GM23338 (cell line): ENCODE data around the gene CACNA1C. TPM values are rescaled to one million over a fixed set of nuclear protein-coding genes. Genes with fewer than 3 reads are reported as not detected.

Experiments used
- ATAC-seq: fragments of 200-7000 bp; cut with Tn5 transposase; 3 replicates; pipeline ENCODE4 v1.9.1; 2020
- DNase-seq: peaks from one replicate; pipeline ENCODE4 v3.0.0-alpha.2; 2015; ENCODE audit warnings: low spot score
- H2AFZ ChIP-seq: fragments of 200-600 bp; sonication (generic); 2 replicates; pipeline ENCODE4 v1.8.0; 2016; ENCODE audit warnings: antibody characterized with exemption, mild to moderate bottlenecking, moderate library complexity
- H3F3A ChIP-seq: fragments of 200-600 bp; sonication (generic); replicated peaks from 2 replicates; pipeline ENCODE4 v1.8.0; 2017; ENCODE audit warnings: antibody characterized with exemption, mixed run types, low read depth
- H3K27ac ChIP-seq: fragments of 200-600 bp; sonication (generic); 2 replicates; pipeline ENCODE4 v1.6.1; 2016; ENCODE audit warnings: low read depth
- H3K27me3 ChIP-seq: fragments of 200-600 bp; sonication (generic); 2 replicates; pipeline ENCODE4 v1.8.0; 2016; ENCODE audit warnings: mild to moderate bottlenecking, mixed run types, moderate library complexity; ENCODE audit not compliant: insufficient read depth
- H3K36me3 ChIP-seq: fragments of 200-600 bp; sonication (generic); 2 replicates; pipeline ENCODE4 v1.8.0; 2016; ENCODE audit warnings: mild to moderate bottlenecking; ENCODE audit not compliant: insufficient read depth
- H3K4me1 ChIP-seq: fragments of 200-600 bp; sonication (generic); 2 replicates; pipeline ENCODE4 v1.8.0; 2016; ENCODE audit warnings: mild to moderate bottlenecking, moderate library complexity; ENCODE audit not compliant: insufficient read depth
- H3K4me2 ChIP-seq: fragments of 200-600 bp; sonication (generic); 2 replicates; pipeline ENCODE4 v1.7.1; 2017; ENCODE audit warnings: mixed run types
- H3K4me3 ChIP-seq: fragments of 200-600 bp; sonication (generic); 2 replicates; pipeline ENCODE4 v1.6.1; 2016; ENCODE audit warnings: mixed run types
- H3K79me2 ChIP-seq: fragments of 200-600 bp; sonication (generic); replicated peaks from 2 replicates; pipeline ENCODE4 v1.8.0; 2017; ENCODE audit warnings: mild to moderate bottlenecking; ENCODE audit not compliant: insufficient read depth
- H3K9me2 ChIP-seq: fragments of 200-600 bp; sonication (generic); 2 replicates; pipeline ENCODE4 v1.8.0; 2017; ENCODE audit not compliant: insufficient read depth
- H4K20me1 ChIP-seq: fragments of 200-600 bp; sonication (generic); replicated peaks from 2 replicates; pipeline ENCODE4 v1.8.0; 2017; ENCODE audit warnings: mild to moderate bottlenecking; ENCODE audit not compliant: insufficient read depth
- H3K27ac Mint-ChIP-seq: 2 replicates; pipeline ENCODE4 v1.8.0; 2020; ENCODE audit warnings: inconsistent platforms, mild to moderate bottlenecking, moderate library complexity, mixed read lengths
- H3K27me3 Mint-ChIP-seq: 3 replicates; pipeline ENCODE4 v1.8.0; 2022; ENCODE audit warnings: low read depth, mild to moderate bottlenecking, moderate library complexity, mixed read lengths, inconsistent platforms; ENCODE audit not compliant: insufficient read depth, poor library complexity
- H3K36me3 Mint-ChIP-seq: 3 replicates; pipeline ENCODE4 v1.8.0; 2021; ENCODE audit warnings: low read depth, mild to moderate bottlenecking, inconsistent platforms, moderate library complexity, mixed read lengths
- H3K4me1 Mint-ChIP-seq: 3 replicates; pipeline ENCODE4 v1.8.0; 2020; ENCODE audit warnings: mild to moderate bottlenecking, inconsistent platforms, mixed read lengths
- H3K4me3 Mint-ChIP-seq: 3 replicates; pipeline ENCODE4 v1.8.0; 2021; ENCODE audit warnings: moderate library complexity, mild to moderate bottlenecking, inconsistent platforms, mixed read lengths
- H3K9me3 Mint-ChIP-seq: 3 replicates; pipeline ENCODE4 v1.8.0; 2020; ENCODE audit warnings: moderate library complexity, mild to moderate bottlenecking, inconsistent platforms, mixed read lengths
- CREB1 ChIP-seq: fragments of 250-450 bp; sonication (Bioruptor Pico); IDR thresholded peaks from 2 replicates; pipeline ENCODE4 v1.5.0; 2020; ENCODE audit warnings: low read depth, mild to moderate bottlenecking, moderate library complexity
- EZH2 ChIP-seq: fragments of 200-600 bp; sonication (generic); IDR thresholded peaks from one replicate; pipeline ENCODE4 v1.8.0; 2017; ENCODE audit warnings: antibody characterized with exemption, mild to moderate bottlenecking, low read depth; ENCODE audit not compliant: unreplicated experiment
- EZH2phosphoT487 ChIP-seq: fragments of 200-600 bp; sonication (generic); IDR thresholded peaks from one replicate; pipeline ENCODE4 v1.8.1; 2018; ENCODE audit warnings: antibody characterized with exemption; ENCODE audit not compliant: unreplicated experiment
- JUNB ChIP-seq: IDR thresholded peaks from one replicate; pipeline ENCODE4 v1.6.1; 2016; ENCODE audit warnings: antibody characterized with exemption; ENCODE audit not compliant: unreplicated experiment
- NANOG ChIP-seq: IDR thresholded peaks from 2 replicates; pipeline ENCODE4 v1.6.1; 2016; ENCODE audit warnings: antibody characterized with exemption, borderline replicate concordance
- POLR2AphosphoS5 ChIP-seq: IDR thresholded peaks from 2 replicates; pipeline ENCODE4 v1.6.1; 2016; ENCODE audit warnings: antibody characterized with exemption, low read depth
- ZNF114 ChIP-seq: fragments of 250-450 bp; sonication (Bioruptor Pico); IDR thresholded peaks from 2 replicates; pipeline ENCODE4 v1.5.0; 2020; ENCODE audit warnings: mild to moderate bottlenecking, moderate library complexity
- ZNF331 ChIP-seq: fragments of 250-450 bp; sonication (Bioruptor Pico); IDR thresholded peaks from 2 replicates; pipeline ENCODE4 v1.5.0; 2020; ENCODE audit warnings: low read depth, mild to moderate bottlenecking, moderate library complexity
- polyA plus RNA-seq: library from polyadenylated mRNA; unstranded; fragments of >200 nt; fragmentation: Nextera tagmentation; extraction: Ambion mirVana; gene quantifications from 2 replicates; pipeline ENCODE4 v1.2.1, GENCODE V29; 2016
- total RNA-seq: library from RNA; depleted of rRNA; stranded (reverse); fragments of >200 nt; shearing (Covaris generic); gene quantifications from 2 replicates; pipeline ENCODE4 v1.2.3, GENCODE V29; 2014
- TF ChIP-seq, protein P1 (sequence below), 2 experiments: fragments of 200-600 bp in 1 of 2; sonication (generic) in 1 of 2; conservative IDR thresholded peaks; 2 replicates each; pipeline versions ENCODE4 v1.5.1 to v1.6.1; 2016 to 2017; ENCODE audit warnings: antibody characterized with exemption in 2 of 2, low read depth in 2 of 2, mild to moderate bottlenecking in 2 of 2, moderate library complexity in 1 of 2
- TF ChIP-seq, protein P2 (sequence below): IDR thresholded peaks from 2 replicates; pipeline ENCODE4 v1.6.1; 2016; ENCODE audit warnings: antibody characterized with exemption
- TF ChIP-seq, protein P3 (sequence below): fragments of 250-450 bp; sonication (Bioruptor Pico); IDR thresholded peaks from 2 replicates; pipeline ENCODE4 v1.5.0; 2020; ENCODE audit warnings: mild to moderate bottlenecking, moderate library complexity

The CACNA1C gene
- total and polyA plus RNA-seq, 2 experiments from 2014 or later = 0.78 to 2.1 TPM

DNA sequence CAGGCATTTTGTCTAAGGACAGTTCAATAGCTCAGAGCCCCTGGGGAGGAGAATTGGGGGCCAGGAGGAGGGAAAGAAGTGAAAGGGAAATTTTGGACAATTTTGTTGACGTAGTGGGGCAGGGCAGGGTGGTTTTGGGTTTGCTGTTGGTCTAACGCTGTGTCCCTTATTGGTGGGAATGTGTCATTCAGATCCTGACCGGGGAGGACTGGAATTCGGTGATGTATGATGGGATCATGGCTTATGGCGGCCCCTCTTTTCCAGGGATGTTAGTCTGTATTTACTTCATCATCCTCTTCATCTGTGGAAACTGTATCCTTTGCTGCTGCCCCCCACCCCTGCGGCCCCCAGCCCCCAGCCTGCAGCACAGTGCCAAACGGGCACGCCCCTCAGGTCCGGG lies 529.8 kb downstream of the CACNA1C start:
- Mint-ChIP-seq H3K4me3 (0 out of 3 replicates have a peak overlapping the region, but pooled peaks have one; percentile 24), H3K9me3 (no peaks in the 10 kb centered on the region; the same call in 2 of the 3 replicates), H3K36me3 (no peaks in the 10 kb centered on the region), H3K27ac (no peak overlapping the region), H3K27me3 (peaks cover 14% of the 10 kb centered on the region), H3K4me1 (peaks cover 12% of the 10 kb centered on the region)
- Histone ChIP-seq H3K4me1 (peaks cover 5% of the 10 kb centered on the region; the same call in 1 of the 2 replicates), H3K79me2 (no peaks in the 10 kb centered on the region), H2AFZ (no peak overlapping the region), H3K27me3 (peaks cover 4% of the 10 kb centered on the region; the same call in 1 of the 2 replicates), H3K4me2 (no peak overlapping the region; the same call in 1 of the 2 replicates), H3F3A (no peaks in the 10 kb centered on the region), H3K4me3 (no peak overlapping the region), H4K20me1 (no peaks in the 10 kb centered on the region; the same call in 1 of the 2 replicates), H3K9me2 (no peaks in the 10 kb centered on the region), H3K36me3 (no peaks in the 10 kb centered on the region), H3K27ac (no peak overlapping the region)
- ATAC-seq (peak; percentile 6; the same call in 2 of the 3 replicates), DNase-seq (no peak)
- TF ChIP-seq, protein P1, sequence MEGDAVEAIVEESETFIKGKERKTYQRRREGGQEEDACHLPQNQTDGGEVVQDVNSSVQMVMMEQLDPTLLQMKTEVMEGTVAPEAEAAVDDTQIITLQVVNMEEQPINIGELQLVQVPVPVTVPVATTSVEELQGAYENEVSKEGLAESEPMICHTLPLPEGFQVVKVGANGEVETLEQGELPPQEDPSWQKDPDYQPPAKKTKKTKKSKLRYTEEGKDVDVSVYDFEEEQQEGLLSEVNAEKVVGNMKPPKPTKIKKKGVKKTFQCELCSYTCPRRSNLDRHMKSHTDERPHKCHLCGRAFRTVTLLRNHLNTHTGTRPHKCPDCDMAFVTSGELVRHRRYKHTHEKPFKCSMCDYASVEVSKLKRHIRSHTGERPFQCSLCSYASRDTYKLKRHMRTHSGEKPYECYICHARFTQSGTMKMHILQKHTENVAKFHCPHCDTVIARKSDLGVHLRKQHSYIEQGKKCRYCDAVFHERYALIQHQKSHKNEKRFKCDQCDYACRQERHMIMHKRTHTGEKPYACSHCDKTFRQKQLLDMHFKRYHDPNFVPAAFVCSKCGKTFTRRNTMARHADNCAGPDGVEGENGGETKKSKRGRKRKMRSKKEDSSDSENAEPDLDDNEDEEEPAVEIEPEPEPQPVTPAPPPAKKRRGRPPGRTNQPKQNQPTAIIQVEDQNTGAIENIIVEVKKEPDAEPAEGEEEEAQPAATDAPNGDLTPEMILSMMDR (conservative IDR thresholded peaks at IDR 0.05; ENCODE audit: low read depth in 2 of 2) = no peak
- TF ChIP-seq EZH2phosphoT487 (no peak), POLR2AphosphoS5 (no peak), NANOG (no peak), JUNB (no peak), ZNF331 (CRISPR knock-in tag) (no peak), ZNF114 (CRISPR knock-in tag) (no peak), EZH2 (no peak), CREB1 (CRISPR knock-in tag) (no peak)
- TF ChIP-seq, protein P2, sequence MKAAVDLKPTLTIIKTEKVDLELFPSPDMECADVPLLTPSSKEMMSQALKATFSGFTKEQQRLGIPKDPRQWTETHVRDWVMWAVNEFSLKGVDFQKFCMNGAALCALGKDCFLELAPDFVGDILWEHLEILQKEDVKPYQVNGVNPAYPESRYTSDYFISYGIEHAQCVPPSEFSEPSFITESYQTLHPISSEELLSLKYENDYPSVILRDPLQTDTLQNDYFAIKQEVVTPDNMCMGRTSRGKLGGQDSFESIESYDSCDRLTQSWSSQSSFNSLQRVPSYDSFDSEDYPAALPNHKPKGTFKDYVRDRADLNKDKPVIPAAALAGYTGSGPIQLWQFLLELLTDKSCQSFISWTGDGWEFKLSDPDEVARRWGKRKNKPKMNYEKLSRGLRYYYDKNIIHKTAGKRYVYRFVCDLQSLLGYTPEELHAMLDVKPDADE = no peak
- TF ChIP-seq, protein P3, sequence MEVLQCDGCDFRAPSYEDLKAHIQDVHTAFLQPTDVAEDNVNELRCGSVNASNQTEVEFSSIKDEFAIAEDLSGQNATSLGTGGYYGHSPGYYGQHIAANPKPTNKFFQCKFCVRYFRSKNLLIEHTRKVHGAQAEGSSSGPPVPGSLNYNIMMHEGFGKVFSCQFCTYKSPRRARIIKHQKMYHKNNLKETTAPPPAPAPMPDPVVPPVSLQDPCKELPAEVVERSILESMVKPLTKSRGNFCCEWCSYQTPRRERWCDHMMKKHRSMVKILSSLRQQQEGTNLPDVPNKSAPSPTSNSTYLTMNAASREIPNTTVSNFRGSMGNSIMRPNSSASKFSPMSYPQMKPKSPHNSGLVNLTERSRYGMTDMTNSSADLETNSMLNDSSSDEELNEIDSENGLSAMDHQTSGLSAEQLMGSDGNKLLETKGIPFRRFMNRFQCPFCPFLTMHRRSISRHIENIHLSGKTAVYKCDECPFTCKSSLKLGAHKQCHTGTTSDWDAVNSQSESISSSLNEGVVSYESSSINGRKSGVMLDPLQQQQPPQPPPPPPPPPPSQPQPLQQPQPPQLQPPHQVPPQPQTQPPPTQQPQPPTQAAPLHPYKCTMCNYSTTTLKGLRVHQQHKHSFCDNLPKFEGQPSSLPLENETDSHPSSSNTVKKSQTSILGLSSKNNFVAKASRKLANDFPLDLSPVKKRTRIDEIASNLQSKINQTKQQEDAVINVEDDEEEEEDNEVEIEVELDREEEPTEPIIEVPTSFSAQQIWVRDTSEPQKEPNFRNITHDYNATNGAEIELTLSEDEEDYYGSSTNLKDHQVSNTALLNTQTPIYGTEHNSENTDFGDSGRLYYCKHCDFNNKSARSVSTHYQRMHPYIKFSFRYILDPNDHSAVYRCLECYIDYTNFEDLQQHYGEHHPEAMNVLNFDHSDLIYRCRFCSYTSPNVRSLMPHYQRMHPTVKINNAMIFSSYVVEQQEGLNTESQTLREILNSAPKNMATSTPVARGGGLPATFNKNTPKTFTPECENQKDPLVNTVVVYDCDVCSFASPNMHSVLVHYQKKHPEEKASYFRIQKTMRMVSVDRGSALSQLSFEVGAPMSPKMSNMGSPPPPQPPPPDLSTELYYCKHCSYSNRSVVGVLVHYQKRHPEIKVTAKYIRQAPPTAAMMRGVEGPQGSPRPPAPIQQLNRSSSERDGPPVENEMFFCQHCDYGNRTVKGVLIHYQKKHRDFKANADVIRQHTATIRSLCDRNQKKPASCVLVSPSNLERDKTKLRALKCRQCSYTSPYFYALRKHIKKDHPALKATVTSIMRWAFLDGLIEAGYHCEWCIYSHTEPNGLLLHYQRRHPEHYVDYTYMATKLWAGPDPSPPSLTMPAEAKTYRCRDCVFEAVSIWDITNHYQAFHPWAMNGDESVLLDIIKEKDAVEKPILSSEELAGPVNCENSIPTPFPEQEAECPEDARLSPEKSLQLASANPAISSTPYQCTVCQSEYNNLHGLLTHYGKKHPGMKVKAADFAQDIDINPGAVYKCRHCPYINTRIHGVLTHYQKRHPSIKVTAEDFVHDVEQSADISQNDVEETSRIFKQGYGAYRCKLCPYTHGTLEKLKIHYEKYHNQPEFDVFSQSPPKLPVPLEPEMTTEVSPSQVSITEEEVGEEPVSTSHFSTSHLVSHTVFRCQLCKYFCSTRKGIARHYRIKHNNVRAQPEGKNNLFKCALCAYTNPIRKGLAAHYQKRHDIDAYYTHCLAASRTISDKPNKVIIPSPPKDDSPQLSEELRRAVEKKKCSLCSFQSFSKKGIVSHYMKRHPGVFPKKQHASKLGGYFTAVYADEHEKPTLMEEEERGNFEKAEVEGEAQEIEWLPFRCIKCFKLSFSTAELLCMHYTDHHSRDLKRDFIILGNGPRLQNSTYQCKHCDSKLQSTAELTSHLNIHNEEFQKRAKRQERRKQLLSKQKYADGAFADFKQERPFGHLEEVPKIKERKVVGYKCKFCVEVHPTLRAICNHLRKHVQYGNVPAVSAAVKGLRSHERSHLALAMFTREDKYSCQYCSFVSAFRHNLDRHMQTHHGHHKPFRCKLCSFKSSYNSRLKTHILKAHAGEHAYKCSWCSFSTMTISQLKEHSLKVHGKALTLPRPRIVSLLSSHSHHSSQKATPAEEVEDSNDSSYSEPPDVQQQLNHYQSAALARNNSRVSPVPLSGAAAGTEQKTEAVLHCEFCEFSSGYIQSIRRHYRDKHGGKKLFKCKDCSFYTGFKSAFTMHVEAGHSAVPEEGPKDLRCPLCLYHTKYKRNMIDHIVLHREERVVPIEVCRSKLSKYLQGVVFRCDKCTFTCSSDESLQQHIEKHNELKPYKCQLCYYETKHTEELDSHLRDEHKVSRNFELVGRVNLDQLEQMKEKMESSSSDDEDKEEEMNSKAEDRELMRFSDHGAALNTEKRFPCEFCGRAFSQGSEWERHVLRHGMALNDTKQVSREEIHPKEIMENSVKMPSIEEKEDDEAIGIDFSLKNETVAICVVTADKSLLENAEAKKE = no peak
